ENCODE data around the gene HOXC10.

GRCh38 chr12:53952871-53953734 is 31.8 kb upstream of the HOXC10 start:
- TF ChIP-seq POLR2AphosphoS5 (IDR thresholded peaks at IDR 0.05; ENCODE audit: low read depth) = no peak
- TF ChIP-seq CTCF (conservative IDR thresholded peaks at IDR 0.05; ENCODE audit: low read depth in 2 of 2) = no peak
- no peak for TF ChIP-seq JUNB (IDR thresholded peaks at IDR 0.05; ENCODE audit: unreplicated experiment)

Measured in GM23338 (cell line).